Muscle layer of duodenum (tissue), 2 donors: ENCODE results near the gene TREML4.

ENCODE experiments used
- H3K27ac ChIP-seq: one replicate; pipeline ENCODE4 v1.7.0; 2013; ENCODE audit warnings: mild to moderate bottlenecking, low read length
- H3K27me3 ChIP-seq: one replicate; pipeline ENCODE4 v1.7.0; 2013; ENCODE audit warnings: low read depth, mild to moderate bottlenecking, control low read depth, low read length
- H3K36me3 ChIP-seq, 2 donors: one replicate each; pipeline ENCODE4 v1.7.0; 2013; ENCODE audit warnings: low read length in 2 of 2, control low read depth in 1 of 2, mild to moderate bottlenecking in 1 of 2; ENCODE audit not compliant: insufficient read depth in 2 of 2, control insufficient read depth in 1 of 2
- H3K4me1 ChIP-seq, 2 donors: one replicate each; pipeline ENCODE4 v1.7.0; 2013; ENCODE audit warnings: low read length in 2 of 2, mild to moderate bottlenecking in 2 of 2, control low read depth in 1 of 2, moderate library complexity in 1 of 2; ENCODE audit not compliant: insufficient read depth in 2 of 2, control insufficient read depth in 1 of 2
- H3K4me3 ChIP-seq, 2 donors: one replicate each; pipeline ENCODE4 v1.7.0; 2013; ENCODE audit warnings: low read length in 2 of 2, low read depth in 1 of 2, mild to moderate bottlenecking in 1 of 2
- H3K9me3 ChIP-seq, 2 donors: one replicate each; pipeline ENCODE4 v1.7.0; 2013; ENCODE audit warnings: low read length in 2 of 2, control low read depth in 1 of 2, mild to moderate bottlenecking in 1 of 2; ENCODE audit not compliant: control insufficient read depth in 1 of 2
- donor health status: healthy.

Gene TREML4

DNA sequence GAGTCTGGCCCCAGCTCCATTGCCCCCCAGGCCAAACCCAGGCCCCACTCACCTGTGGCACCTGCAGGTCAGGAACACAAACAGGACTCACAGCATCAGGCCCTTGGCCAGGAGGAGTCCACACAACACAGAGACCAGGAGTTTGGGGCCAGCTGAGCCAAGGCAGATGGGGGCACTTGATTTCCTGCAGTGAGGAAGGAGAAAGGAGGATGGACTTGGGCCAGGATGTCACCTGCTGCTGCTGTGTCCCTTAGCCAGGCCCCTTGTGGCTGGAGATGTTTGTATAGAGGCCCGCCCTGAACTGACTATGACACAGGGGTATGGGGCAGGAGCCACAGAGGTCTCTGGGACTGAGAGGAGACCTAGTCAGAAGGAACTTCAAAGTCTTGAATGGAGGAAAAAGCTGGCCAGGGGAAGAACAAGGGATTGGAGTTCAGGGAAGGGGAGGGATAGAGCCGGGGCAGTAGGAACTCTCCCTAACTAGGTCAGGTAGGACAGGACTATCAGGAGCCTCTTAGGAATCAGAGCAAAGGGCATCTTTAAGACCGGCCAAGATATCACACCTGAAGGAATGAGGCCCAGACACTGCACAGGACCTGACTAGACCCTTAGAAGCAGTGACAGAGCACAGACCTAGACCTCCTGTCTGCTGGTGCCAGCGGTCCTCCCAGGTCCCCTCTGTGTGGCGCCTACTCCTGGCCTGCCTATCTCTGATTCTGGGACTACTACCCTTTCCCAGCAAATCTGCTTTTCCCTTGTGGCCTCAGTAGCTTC lies 18.4 kb upstream of the TREML4 start:
- peaks cover 5 to 13% of the 10 kb centered on the region in 2 donors for H3K9me3 ChIP-seq
- no peak overlapping the region for H3K27ac ChIP-seq
- H3K36me3 ChIP-seq = no peaks in the 10 kb centered on the region
- no peaks in the 10 kb centered on the region for H3K27me3 ChIP-seq
- H3K4me1 ChIP-seq = no peaks in the 10 kb centered on the region
- H3K4me3 ChIP-seq = no peak overlapping the region

DNA sequence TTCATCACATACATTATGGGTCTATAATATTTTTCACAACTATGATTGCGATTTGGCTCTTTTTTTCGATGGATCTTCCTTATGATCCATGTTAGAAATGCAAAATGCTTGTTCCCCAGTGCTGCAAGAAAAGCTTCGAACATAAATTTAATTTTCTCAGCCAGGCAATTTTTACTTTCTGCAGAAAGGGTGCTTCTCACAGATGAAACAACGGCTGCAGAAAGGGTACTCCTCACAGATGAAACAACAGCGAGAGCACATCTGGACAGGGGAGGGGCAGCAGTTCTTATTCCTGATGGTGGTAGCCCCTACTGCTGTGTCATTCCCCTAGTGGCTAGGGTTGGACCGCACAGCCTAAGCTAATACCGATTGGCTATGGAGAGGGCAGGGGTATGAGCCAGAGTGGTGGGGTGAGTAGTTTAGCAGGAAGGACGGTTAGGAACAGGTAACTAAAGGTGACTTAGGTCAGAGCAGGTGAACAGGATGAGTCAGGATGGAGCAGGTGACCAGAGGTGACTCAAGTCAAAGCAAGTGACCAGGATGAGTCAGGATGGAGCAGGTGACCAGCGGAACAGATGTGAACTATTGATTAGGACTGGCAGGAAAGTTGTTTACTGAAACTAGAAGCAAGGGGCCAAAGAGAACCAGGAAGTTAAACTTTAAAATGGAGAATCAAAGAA lies 13.4 kb upstream of the TREML4 start:
- Histone ChIP-seq H3K4me1 (no peaks in the 10 kb centered on the region), H3K4me3 (no peak overlapping the region), H3K27me3 (no peaks in the 10 kb centered on the region), H3K27ac (no peak overlapping the region), H3K36me3 (no peaks in the 10 kb centered on the region), H3K9me3 (peaks cover 5 to 16% of the 10 kb centered on the region in 2 donors)

DNA sequence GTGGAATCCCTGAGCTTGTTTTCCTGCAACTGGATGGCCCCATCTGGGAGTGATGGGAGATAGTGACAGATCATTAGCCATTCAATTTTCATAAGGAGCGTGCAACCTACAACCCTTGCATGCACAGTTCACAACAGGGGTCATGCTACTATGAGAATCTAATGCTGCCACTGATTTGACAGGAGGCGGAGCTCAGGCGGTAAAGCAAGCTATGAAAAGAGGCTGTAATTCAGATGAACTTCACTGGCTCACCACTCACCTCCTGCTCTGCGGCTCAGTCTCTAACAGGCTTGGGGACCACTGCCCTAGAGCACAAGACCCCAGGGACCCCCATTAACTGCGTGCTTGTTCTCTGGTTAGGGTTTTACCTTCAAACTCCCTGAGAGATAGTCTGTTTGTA lies 12.4 kb upstream of the TREML4 start:
- H3K4me1 ChIP-seq = no peaks in the 10 kb centered on the region
- H3K27me3 ChIP-seq = no peaks in the 10 kb centered on the region
- no peak overlapping the region for H3K27ac ChIP-seq
- no peak overlapping the region for H3K4me3 ChIP-seq
- no peaks in the 10 kb centered on the region for H3K36me3 ChIP-seq
- H3K9me3 ChIP-seq = peaks cover 5 to 18% of the 10 kb centered on the region in 2 donors

DNA sequence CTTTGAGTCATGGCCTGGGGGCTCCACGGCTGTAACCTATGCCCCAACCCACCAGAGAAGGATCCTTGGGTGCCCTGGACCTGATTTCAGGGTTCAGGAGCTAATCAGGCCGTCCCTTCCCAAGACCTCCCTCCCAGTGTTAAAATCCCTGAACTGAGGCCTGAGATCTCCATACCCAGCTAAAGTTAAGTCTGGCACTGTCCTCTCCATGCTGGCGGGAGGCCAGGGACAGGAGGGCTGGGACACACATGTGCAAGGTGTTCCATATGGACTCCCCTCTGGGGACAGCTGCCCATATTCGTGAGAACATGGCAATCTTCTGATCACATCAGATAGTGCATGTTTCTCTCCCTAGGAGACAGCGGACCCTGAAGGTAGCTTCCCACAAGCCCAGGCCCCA lies 11.5 kb upstream of the TREML4 start:
- no peak overlapping the region for H3K4me3 ChIP-seq

DNA sequence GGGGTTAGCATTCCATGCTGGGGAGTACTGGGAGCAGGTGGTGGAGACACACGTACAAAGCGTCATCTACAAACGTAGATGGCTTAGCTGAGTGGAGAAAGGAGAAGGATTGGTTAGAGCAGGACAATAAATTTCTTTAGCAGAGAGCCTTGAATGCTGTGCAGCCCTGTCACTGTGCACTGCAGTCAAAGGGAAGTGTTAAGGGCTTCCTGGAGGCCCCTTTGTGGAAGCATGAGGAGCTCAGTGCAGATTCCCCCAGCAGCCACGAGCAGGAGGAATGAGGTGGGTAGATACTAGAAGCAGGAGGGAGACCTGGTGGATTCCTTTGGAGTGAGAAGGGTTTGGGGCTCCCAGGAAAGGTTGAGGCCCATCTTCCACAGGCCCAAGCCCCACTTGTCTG lies 6.1 kb upstream of the TREML4 start:
- no peaks in the 10 kb centered on the region for H3K4me1 ChIP-seq
- peaks cover 0 to 4% of the 10 kb centered on the region in 2 donors for H3K9me3 ChIP-seq
- no peaks in the 10 kb centered on the region for H3K36me3 ChIP-seq
- no peaks in the 10 kb centered on the region for H3K27me3 ChIP-seq
- H3K4me3 ChIP-seq = no peak overlapping the region
- H3K27ac ChIP-seq = no peak overlapping the region

More for the DNA sequence above, 11.5 kb upstream of the TREML4 start:
- Histone ChIP-seq H3K9me3 (peaks cover 5 to 18% of the 10 kb centered on the region in 2 donors), H3K36me3 (no peaks in the 10 kb centered on the region), H3K4me1 (no peaks in the 10 kb centered on the region), H3K27me3 (no peaks in the 10 kb centered on the region), H3K27ac (no peak overlapping the region)

DNA sequence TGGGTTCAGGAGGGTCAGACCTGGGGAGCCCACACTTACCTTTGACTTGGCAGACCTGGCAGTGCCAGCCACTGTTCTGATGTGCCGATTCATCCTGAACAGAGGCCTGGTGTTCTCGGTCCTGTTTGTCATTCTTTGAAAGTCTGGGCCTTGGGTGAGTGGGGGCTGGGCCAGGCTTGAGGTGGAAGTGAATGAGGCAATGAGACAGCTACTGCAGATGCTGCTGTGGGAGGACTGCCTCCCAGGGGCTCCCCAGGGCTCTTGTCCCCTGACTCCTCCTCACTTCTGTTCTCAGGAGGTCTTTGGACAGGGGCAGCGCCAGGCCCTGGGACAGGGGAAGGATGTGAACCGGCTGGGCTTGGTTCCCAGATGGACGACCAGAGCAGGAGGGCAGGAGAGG lies 5.6 kb upstream of the TREML4 start:
- Histone ChIP-seq H3K4me3 (no peak overlapping the region), H3K36me3 (no peaks in the 10 kb centered on the region), H3K27ac (no peak overlapping the region), H3K27me3 (no peaks in the 10 kb centered on the region), H3K4me1 (no peaks in the 10 kb centered on the region), H3K9me3 (peaks cover 0 to 4% of the 10 kb centered on the region in 2 donors)

DNA sequence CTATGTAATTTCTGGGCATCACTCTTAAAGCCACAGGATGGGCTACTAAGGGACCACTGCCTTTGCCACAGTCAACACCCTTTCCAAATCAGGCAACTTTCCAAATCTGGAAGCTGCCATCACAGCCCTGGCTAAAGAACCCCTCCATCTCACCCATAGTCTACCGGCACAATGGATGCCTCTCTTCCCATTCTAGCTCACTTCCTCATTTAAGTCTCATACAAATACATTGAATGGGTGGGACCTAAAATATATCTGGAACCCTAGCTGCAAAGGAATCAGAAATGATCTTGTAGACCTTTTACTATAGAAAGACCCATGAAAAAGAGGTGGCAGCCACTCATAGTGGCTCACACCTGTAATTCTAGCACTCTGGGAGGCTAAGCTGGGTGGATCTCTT lies 3.3 kb upstream of the TREML4 start:
- Histone ChIP-seq H3K27me3 (no peaks in the 10 kb centered on the region), H3K9me3 (peaks cover 0 to under 1% of the 10 kb centered on the region in 2 donors), H3K36me3 (no peaks in the 10 kb centered on the region), H3K27ac (no peak overlapping the region), H3K4me1 (no peaks in the 10 kb centered on the region), H3K4me3 (no peak overlapping the region)

DNA sequence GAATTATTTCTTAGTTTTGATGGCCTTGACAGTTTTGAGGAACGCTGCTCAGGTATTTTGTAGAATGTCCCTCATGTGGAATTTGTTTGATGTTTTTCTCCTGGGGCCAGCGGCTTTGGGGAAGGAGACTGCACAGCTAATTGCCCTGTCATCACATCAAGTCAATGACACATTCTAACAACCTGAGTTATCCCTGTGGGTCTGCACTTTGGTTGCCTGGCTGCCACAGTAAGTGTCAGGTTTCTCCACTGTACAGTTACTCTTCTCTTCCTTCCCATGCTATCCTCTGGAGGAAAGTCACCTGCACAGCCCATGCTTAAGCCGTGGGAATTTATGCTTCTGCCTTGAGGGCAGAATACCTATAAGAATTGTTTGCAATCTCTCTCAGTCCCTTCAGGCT lies 1.4 kb upstream of the TREML4 start:
- no peak overlapping the region for H3K27ac ChIP-seq
- H3K4me3 ChIP-seq = no peak overlapping the region
- H3K9me3 ChIP-seq = no peaks in the 10 kb centered on the region
- no peaks in the 10 kb centered on the region for H3K36me3 ChIP-seq
- no peaks in the 10 kb centered on the region for H3K27me3 ChIP-seq
- H3K4me1 ChIP-seq = no peaks in the 10 kb centered on the region

DNA sequence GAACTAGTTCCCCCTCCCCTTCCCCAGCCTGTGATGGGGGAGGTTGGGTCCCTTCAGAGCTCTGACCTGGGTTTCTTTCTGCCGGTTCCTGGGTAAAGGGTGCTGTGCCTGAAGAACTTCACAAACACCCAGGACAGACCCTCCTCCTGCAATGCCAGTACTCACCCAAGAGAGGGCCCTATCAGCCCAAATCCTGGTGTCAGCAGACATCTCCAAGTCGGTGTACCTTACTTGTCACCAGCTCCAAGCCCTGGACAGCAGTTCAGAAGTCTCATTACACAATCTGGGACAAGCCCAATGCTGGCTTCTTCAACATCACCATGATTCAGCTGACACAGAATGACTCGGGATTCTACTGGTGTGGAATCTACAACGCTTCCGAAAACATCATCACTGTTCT lies 467 bp downstream of the TREML4 start:
- H3K4me1 ChIP-seq = no peaks in the 10 kb centered on the region
- no peaks in the 10 kb centered on the region for H3K36me3 ChIP-seq
- H3K4me3 ChIP-seq = no peak overlapping the region
- no peaks in the 10 kb centered on the region for H3K27me3 ChIP-seq
- H3K9me3 ChIP-seq = no peaks in the 10 kb centered on the region
- H3K27ac ChIP-seq = no peak overlapping the region

DNA sequence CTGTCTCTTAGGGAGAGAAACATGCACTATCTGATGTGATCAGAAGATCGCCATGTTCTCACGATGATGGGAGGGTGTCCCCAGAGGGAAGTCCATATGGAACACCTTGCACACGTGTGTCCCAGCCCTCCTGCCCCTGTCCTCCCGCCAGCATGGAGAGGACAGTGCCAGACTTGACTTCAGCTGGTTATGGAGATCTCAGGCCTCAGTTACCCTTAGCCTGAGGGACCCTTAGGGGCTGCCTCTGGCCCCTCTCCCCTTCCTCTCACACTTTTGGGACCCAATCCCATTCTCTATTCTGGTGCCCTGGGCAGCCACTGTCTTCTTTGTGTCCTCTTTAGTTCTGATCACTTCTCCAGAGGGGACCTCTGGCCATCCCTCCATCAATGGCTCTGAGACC lies 1.6 kb downstream of the TREML4 start:
- H3K9me3 ChIP-seq = no peaks in the 10 kb centered on the region
- no peak overlapping the region for H3K27ac ChIP-seq
- H3K27me3 ChIP-seq = no peaks in the 10 kb centered on the region
- H3K4me1 ChIP-seq = no peaks in the 10 kb centered on the region
- no peaks in the 10 kb centered on the region for H3K36me3 ChIP-seq
- no peak overlapping the region for H3K4me3 ChIP-seq

DNA sequence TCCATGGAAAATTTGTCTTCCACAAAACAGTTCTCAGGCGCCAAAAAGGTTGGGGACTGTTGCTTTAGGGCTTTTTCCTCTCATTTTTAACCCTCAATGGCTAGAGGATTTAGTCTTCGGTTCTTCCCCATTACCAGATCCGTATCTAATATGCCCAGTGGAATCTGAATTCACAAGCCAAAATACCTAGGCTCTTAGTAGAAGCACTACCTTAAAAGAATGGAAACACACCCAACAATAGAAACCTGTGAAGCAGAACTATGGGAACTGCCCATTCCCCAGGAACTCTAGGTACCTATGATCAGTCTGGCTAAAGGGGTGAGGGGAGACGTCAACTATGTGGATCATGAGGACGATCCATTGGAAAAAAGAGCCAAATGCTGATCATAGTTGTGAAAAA lies 3.1 kb downstream of the TREML4 start:
- H3K9me3 ChIP-seq = no peaks in the 10 kb centered on the region
- no peaks in the 10 kb centered on the region for H3K4me1 ChIP-seq
- H3K36me3 ChIP-seq = no peaks in the 10 kb centered on the region
- H3K27ac ChIP-seq = no peak overlapping the region
- no peak overlapping the region for H3K4me3 ChIP-seq
- no peaks in the 10 kb centered on the region for H3K27me3 ChIP-seq
